Measurements from ENCODE around the gene LEPR.

LEPR gene

GRCh38 chr1:65387821-65388220, 32.6 kb upstream of the LEPR start:
- H3K9me2 ChIP-seq (replicated peaks; ENCODE audit: insufficient read depth, low read length) = no peaks in the 10 kb centered on the region
- TF ChIP-seq CTCF (IDR thresholded peaks at IDR 0.05; ENCODE audit: low read length) (no peak), EZH2 (optimal IDR thresholded peaks at IDR 0.05; ENCODE audit: low read depth, low read length) (no peak), EZH2phosphoT487 (IDR thresholded peaks at IDR 0.05; ENCODE audit: low read length) (no peak)
- no peak overlapping the region for H3K4me3 ChIP-seq (ENCODE audit: low read length)
- no peaks in the 10 kb centered on the region for H4K20me1 ChIP-seq (ENCODE audit: insufficient read depth, low read length)
- no peaks in the 10 kb centered on the region for H3K27me3 ChIP-seq (replicated peaks; ENCODE audit: insufficient read depth, low read length)
- DNase-seq = no peak
- no peaks in the 10 kb centered on the region for H3K9me3 ChIP-seq (replicated peaks; ENCODE audit: insufficient read depth, low read length)
- H3F3A ChIP-seq (ENCODE audit: insufficient read depth, low read length) = no peaks in the 10 kb centered on the region
- no peaks in the 10 kb centered on the region for H3K79me2 ChIP-seq (ENCODE audit: low read length)
- H3K36me3 ChIP-seq (replicated peaks; ENCODE audit: insufficient read depth, low read length) = no peaks in the 10 kb centered on the region
- H3K27ac ChIP-seq (ENCODE audit: low read length) = no peak overlapping the region
- no peak overlapping the region for H2AFZ ChIP-seq (ENCODE audit: low read length)
- no peak overlapping the region for H3K9ac ChIP-seq (ENCODE audit: low read length)
- H3K4me2 ChIP-seq (ENCODE audit: low read depth, low read length) = no peak overlapping the region
- no peaks in the 10 kb centered on the region for H3K4me1 ChIP-seq (ENCODE audit: low read length)

GRCh38 chr1:65388908-65389695, 31.4 kb upstream of the LEPR start:
- Histone ChIP-seq H3K9me2 (replicated peaks; ENCODE audit: insufficient read depth, low read length) (no peaks in the 10 kb centered on the region), H3K36me3 (replicated peaks; ENCODE audit: insufficient read depth, low read length) (no peaks in the 10 kb centered on the region), H3K4me2 (ENCODE audit: low read depth, low read length) (no peak overlapping the region), H3F3A (ENCODE audit: insufficient read depth, low read length) (no peaks in the 10 kb centered on the region), H4K20me1 (ENCODE audit: insufficient read depth, low read length) (no peaks in the 10 kb centered on the region), H3K27ac (ENCODE audit: low read length) (no peak overlapping the region), H3K9me3 (replicated peaks; ENCODE audit: insufficient read depth, low read length) (no peaks in the 10 kb centered on the region), H3K9ac (ENCODE audit: low read length) (no peak overlapping the region), H3K79me2 (ENCODE audit: low read length) (no peaks in the 10 kb centered on the region), H2AFZ (ENCODE audit: low read length) (no peak overlapping the region), H3K4me3 (ENCODE audit: low read length) (no peak overlapping the region), H3K27me3 (replicated peaks; ENCODE audit: insufficient read depth, low read length) (no peaks in the 10 kb centered on the region), H3K4me1 (ENCODE audit: low read length) (no peaks in the 10 kb centered on the region)
- DNase-seq = no peak
- TF ChIP-seq EZH2phosphoT487 (IDR thresholded peaks at IDR 0.05; ENCODE audit: low read length) (no peak), EZH2 (optimal IDR thresholded peaks at IDR 0.05; ENCODE audit: low read depth, low read length) (no peak), CTCF (IDR thresholded peaks at IDR 0.05; ENCODE audit: low read length) (no peak)

GRCh38 chr1:65392497-65392896, 28.0 kb upstream of the LEPR start:
- no peaks in the 10 kb centered on the region for H3K36me3 ChIP-seq (replicated peaks; ENCODE audit: insufficient read depth, low read length)
- H2AFZ ChIP-seq (ENCODE audit: low read length) = no peak overlapping the region
- no peaks in the 10 kb centered on the region for H3K27me3 ChIP-seq (replicated peaks; ENCODE audit: insufficient read depth, low read length)
- H3F3A ChIP-seq (ENCODE audit: insufficient read depth, low read length) = no peaks in the 10 kb centered on the region
- H3K9me2 ChIP-seq (replicated peaks; ENCODE audit: insufficient read depth, low read length) = no peaks in the 10 kb centered on the region
- H3K9ac ChIP-seq (ENCODE audit: low read length) = no peak overlapping the region
- TF ChIP-seq EZH2phosphoT487 (IDR thresholded peaks at IDR 0.05; ENCODE audit: low read length) = no peak
- no peak for TF ChIP-seq CTCF (IDR thresholded peaks at IDR 0.05; ENCODE audit: low read length)
- no peak for TF ChIP-seq EZH2 (optimal IDR thresholded peaks at IDR 0.05; ENCODE audit: low read depth, low read length)
- no peak overlapping the region for H3K4me3 ChIP-seq (ENCODE audit: low read length)
- H3K9me3 ChIP-seq (replicated peaks; ENCODE audit: insufficient read depth, low read length) = no peaks in the 10 kb centered on the region
- H3K79me2 ChIP-seq (ENCODE audit: low read length) = no peaks in the 10 kb centered on the region
- H3K4me1 ChIP-seq (ENCODE audit: low read length) = peaks cover 8% of the 10 kb centered on the region
- H4K20me1 ChIP-seq (ENCODE audit: insufficient read depth, low read length) = no peaks in the 10 kb centered on the region
- no peak overlapping the region for H3K27ac ChIP-seq (ENCODE audit: low read length)
- no peak overlapping the region for H3K4me2 ChIP-seq (ENCODE audit: low read depth, low read length)
- DNase-seq = no peak
